ENCODE data around the gene USP2. TPM values are rescaled to one million over a fixed set of nuclear protein-coding genes. Genes with fewer than 3 reads are reported as not detected.

USP2 gene
- total and polyA plus RNA-seq, 2 donors (not counting 1 experiment from before 2014, with no cell fraction given) = 0.66 to 2.3 TPM

- Histone ChIP-seq H3K36me3 (ENCODE audit: control insufficient read depth, insufficient read depth, low read length) (no peaks in the 10 kb centered on the region), H3K79me2 (ENCODE audit: control insufficient read depth, insufficient read depth, low read length) (no peaks in the 10 kb centered on the region), H2AFZ (ENCODE audit: low read length) (no peak overlapping the region), H3K4me1 (ENCODE audit: control insufficient read depth, extremely low read depth, insufficient read depth, low read length) (peaks cover 22% of the 10 kb centered on the region), H3K27me3 (ENCODE audit: control insufficient read depth, insufficient read depth, low read length) (peaks cover 8% of the 10 kb centered on the region), H3K4me2 (ENCODE audit: extremely low read depth, insufficient read depth, low read length) (no peak overlapping the region), H3K27ac (ENCODE audit: insufficient read depth, low read length) (no peak overlapping the region), H3K4me3 (replicated peaks in 1 of 4; ENCODE audit: control extremely low read depth in 1 of 4, insufficient read depth in 1 of 4, low read depth in 3 of 4, low read length in 4 of 4) (no peak overlapping the region), H3K9me3 (ENCODE audit: control insufficient read depth, insufficient read depth, low read depth, low read length) (no peaks in the 10 kb centered on the region), H3K9ac (ENCODE audit: insufficient read depth, low read length) (no peak overlapping the region), H4K20me1 (ENCODE audit: control insufficient read depth, extremely low read depth, insufficient read depth, low read length) (no peaks in the 10 kb centered on the region)
- TF ChIP-seq, protein P1, sequence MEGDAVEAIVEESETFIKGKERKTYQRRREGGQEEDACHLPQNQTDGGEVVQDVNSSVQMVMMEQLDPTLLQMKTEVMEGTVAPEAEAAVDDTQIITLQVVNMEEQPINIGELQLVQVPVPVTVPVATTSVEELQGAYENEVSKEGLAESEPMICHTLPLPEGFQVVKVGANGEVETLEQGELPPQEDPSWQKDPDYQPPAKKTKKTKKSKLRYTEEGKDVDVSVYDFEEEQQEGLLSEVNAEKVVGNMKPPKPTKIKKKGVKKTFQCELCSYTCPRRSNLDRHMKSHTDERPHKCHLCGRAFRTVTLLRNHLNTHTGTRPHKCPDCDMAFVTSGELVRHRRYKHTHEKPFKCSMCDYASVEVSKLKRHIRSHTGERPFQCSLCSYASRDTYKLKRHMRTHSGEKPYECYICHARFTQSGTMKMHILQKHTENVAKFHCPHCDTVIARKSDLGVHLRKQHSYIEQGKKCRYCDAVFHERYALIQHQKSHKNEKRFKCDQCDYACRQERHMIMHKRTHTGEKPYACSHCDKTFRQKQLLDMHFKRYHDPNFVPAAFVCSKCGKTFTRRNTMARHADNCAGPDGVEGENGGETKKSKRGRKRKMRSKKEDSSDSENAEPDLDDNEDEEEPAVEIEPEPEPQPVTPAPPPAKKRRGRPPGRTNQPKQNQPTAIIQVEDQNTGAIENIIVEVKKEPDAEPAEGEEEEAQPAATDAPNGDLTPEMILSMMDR (conservative IDR thresholded peaks at IDR 0.05 in 1 of 2, IDR thresholded peaks at IDR 0.05 in 1 of 2; ENCODE audit: low read depth in 1 of 2, low read length in 2 of 2) = no peak
- no peak for TF ChIP-seq EZH2 (IDR thresholded peaks at IDR 0.05; ENCODE audit: low read length, missing control alignments)
- DNase-seq (ENCODE audit: low read depth in 2 of 2) = peak; percentile 23 to 59
Measured at GRCh38 chr11:119368121-119369034, 13.1 kb downstream of the USP2 start.

- Histone ChIP-seq H3K9ac (ENCODE audit: insufficient read depth, low read length) (no peak overlapping the region), H3K27me3 (ENCODE audit: control insufficient read depth, insufficient read depth, low read length) (peaks cover 8% of the 10 kb centered on the region), H3K4me2 (ENCODE audit: extremely low read depth, insufficient read depth, low read length) (no peak overlapping the region), H3K36me3 (ENCODE audit: control insufficient read depth, insufficient read depth, low read length) (no peaks in the 10 kb centered on the region), H3K4me1 (ENCODE audit: control insufficient read depth, extremely low read depth, insufficient read depth, low read length) (peaks cover 22% of the 10 kb centered on the region), H3K9me3 (ENCODE audit: control insufficient read depth, insufficient read depth, low read depth, low read length) (no peaks in the 10 kb centered on the region), H2AFZ (ENCODE audit: low read length) (no peak overlapping the region), H3K4me3 (replicated peaks in 1 of 4; ENCODE audit: control extremely low read depth in 1 of 4, insufficient read depth in 1 of 4, low read depth in 3 of 4, low read length in 4 of 4) (no peak overlapping the region), H3K79me2 (ENCODE audit: control insufficient read depth, insufficient read depth, low read length) (no peaks in the 10 kb centered on the region), H3K27ac (ENCODE audit: insufficient read depth, low read length) (no peak overlapping the region), H4K20me1 (ENCODE audit: control insufficient read depth, extremely low read depth, insufficient read depth, low read length) (no peaks in the 10 kb centered on the region)
- no peak for TF ChIP-seq EZH2 (IDR thresholded peaks at IDR 0.05; ENCODE audit: low read length, missing control alignments)
- TF ChIP-seq, protein P1 (conservative IDR thresholded peaks at IDR 0.05 in 1 of 2, IDR thresholded peaks at IDR 0.05 in 1 of 2; ENCODE audit: low read depth in 1 of 2, low read length in 2 of 2) = no peak
- DNase-seq (ENCODE audit: low read depth in 2 of 2) = no peak
Measured at GRCh38 chr11:119367661-119368120, 13.8 kb downstream of the USP2 start.

GRCh38 chr11:119366690-119367620, 14.5 kb downstream of the USP2 start:
- Histone ChIP-seq H4K20me1 (ENCODE audit: control insufficient read depth, extremely low read depth, insufficient read depth, low read length) (no peaks in the 10 kb centered on the region), H3K9ac (ENCODE audit: insufficient read depth, low read length) (no peak overlapping the region), H3K4me1 (ENCODE audit: control insufficient read depth, extremely low read depth, insufficient read depth, low read length) (peaks cover 23% of the 10 kb centered on the region), H3K4me2 (ENCODE audit: extremely low read depth, insufficient read depth, low read length) (no peak overlapping the region), H3K4me3 (replicated peaks in 1 of 4; ENCODE audit: control extremely low read depth in 1 of 4, insufficient read depth in 1 of 4, low read depth in 3 of 4, low read length in 4 of 4) (no peak overlapping the region), H3K79me2 (ENCODE audit: control insufficient read depth, insufficient read depth, low read length) (no peaks in the 10 kb centered on the region), H3K9me3 (ENCODE audit: control insufficient read depth, insufficient read depth, low read depth, low read length) (no peaks in the 10 kb centered on the region), H3K27me3 (ENCODE audit: control insufficient read depth, insufficient read depth, low read length) (peaks cover 8% of the 10 kb centered on the region), H3K36me3 (ENCODE audit: control insufficient read depth, insufficient read depth, low read length) (no peaks in the 10 kb centered on the region), H3K27ac (ENCODE audit: insufficient read depth, low read length) (no peak overlapping the region), H2AFZ (ENCODE audit: low read length) (no peak overlapping the region)
- DNase-seq (ENCODE audit: low read depth in 2 of 2) = no peak
- no peak for TF ChIP-seq EZH2 (IDR thresholded peaks at IDR 0.05; ENCODE audit: low read length, missing control alignments)
- TF ChIP-seq, protein P1 (conservative IDR thresholded peaks at IDR 0.05 in 1 of 2, IDR thresholded peaks at IDR 0.05 in 1 of 2; ENCODE audit: low read depth in 1 of 2, low read length in 2 of 2) = no peak
